ENCODE data around the gene ARHGEF26.

Gene ARHGEF26

DNA sequence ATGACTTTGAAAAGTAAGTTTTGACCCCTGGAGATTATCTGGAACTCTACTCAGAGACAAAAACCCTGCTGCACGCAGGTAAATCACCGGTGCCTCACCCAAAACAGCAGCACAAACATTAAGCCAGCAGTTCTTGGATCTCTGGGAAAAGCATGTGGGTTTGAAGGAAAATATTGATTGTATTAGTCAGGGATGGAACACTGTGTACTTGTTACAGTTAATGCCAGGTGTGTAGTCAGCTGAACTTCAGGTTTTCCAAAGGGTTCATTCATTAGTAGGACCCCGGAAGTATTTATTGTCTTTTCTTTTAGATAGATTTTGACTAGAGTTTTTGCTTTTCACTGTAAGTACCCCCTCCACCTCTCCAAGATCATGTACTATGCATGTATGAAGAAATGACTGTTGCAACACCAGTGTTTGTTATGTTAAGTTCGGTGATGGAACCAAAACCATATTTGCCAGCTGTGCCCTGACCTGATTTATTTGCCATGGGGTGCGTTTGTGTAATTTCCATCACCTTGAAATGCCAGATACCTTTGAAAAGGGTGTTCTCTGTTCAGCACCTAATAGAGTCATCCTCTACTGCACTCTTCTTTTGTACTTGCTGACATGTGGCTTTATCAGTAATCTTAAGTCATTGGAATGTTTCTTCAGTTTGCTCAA is 14.5 kb downstream of the ARHGEF26 start:
- TF ChIP-seq ZFP30 (CRISPR knock-in tag; IDR thresholded peaks at IDR 0.05) (no peak), SNAI2 (CRISPR knock-in tag; IDR thresholded peaks at IDR 0.05) (no peak), TCF4 (CRISPR knock-in tag; IDR thresholded peaks at IDR 0.05; ENCODE audit: borderline replicate concordance) (no peak), GLIS3 (CRISPR knock-in tag; IDR thresholded peaks at IDR 0.05) (no peak), POU6F1 (CRISPR knock-in tag; IDR thresholded peaks at IDR 0.05; ENCODE audit: borderline replicate concordance, low read depth) (no peak), ISL1 (CRISPR knock-in tag; IDR thresholded peaks at IDR 0.05) (no peak)
- TF ChIP-seq, protein P1, sequence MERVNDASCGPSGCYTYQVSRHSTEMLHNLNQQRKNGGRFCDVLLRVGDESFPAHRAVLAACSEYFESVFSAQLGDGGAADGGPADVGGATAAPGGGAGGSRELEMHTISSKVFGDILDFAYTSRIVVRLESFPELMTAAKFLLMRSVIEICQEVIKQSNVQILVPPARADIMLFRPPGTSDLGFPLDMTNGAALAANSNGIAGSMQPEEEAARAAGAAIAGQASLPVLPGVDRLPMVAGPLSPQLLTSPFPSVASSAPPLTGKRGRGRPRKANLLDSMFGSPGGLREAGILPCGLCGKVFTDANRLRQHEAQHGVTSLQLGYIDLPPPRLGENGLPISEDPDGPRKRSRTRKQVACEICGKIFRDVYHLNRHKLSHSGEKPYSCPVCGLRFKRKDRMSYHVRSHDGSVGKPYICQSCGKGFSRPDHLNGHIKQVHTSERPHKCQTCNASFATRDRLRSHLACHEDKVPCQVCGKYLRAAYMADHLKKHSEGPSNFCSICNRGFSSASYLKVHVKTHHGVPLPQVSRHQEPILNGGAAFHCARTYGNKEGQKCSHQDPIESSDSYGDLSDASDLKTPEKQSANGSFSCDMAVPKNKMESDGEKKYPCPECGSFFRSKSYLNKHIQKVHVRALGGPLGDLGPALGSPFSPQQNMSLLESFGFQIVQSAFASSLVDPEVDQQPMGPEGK (CRISPR knock-in tag; IDR thresholded peaks at IDR 0.05; ENCODE audit: borderline replicate concordance), result no peak
- TF ChIP-seq, protein P2, sequence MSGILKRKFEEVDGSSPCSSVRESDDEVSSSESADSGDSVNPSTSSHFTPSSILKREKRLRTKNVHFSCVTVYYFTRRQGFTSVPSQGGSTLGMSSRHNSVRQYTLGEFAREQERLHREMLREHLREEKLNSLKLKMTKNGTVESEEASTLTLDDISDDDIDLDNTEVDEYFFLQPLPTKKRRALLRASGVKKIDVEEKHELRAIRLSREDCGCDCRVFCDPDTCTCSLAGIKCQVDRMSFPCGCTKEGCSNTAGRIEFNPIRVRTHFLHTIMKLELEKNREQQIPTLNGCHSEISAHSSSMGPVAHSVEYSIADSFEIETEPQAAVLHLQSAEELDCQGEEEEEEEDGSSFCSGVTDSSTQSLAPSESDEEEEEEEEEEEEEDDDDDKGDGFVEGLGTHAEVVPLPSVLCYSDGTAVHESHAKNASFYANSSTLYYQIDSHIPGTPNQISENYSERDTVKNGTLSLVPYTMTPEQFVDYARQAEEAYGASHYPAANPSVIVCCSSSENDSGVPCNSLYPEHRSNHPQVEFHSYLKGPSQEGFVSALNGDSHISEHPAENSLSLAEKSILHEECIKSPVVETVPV (CRISPR knock-in tag; IDR thresholded peaks at IDR 0.05), result no peak
- TF ChIP-seq, protein P3, sequence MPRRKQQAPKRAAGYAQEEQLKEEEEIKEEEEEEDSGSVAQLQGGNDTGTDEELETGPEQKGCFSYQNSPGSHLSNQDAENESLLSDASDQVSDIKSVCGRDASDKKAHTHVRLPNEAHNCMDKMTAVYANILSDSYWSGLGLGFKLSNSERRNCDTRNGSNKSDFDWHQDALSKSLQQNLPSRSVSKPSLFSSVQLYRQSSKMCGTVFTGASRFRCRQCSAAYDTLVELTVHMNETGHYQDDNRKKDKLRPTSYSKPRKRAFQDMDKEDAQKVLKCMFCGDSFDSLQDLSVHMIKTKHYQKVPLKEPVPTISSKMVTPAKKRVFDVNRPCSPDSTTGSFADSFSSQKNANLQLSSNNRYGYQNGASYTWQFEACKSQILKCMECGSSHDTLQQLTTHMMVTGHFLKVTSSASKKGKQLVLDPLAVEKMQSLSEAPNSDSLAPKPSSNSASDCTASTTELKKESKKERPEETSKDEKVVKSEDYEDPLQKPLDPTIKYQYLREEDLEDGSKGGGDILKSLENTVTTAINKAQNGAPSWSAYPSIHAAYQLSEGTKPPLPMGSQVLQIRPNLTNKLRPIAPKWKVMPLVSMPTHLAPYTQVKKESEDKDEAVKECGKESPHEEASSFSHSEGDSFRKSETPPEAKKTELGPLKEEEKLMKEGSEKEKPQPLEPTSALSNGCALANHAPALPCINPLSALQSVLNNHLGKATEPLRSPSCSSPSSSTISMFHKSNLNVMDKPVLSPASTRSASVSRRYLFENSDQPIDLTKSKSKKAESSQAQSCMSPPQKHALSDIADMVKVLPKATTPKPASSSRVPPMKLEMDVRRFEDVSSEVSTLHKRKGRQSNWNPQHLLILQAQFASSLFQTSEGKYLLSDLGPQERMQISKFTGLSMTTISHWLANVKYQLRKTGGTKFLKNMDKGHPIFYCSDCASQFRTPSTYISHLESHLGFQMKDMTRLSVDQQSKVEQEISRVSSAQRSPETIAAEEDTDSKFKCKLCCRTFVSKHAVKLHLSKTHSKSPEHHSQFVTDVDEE (CRISPR knock-in tag; IDR thresholded peaks at IDR 0.05), result no peak
- no peak for ATAC-seq

DNA sequence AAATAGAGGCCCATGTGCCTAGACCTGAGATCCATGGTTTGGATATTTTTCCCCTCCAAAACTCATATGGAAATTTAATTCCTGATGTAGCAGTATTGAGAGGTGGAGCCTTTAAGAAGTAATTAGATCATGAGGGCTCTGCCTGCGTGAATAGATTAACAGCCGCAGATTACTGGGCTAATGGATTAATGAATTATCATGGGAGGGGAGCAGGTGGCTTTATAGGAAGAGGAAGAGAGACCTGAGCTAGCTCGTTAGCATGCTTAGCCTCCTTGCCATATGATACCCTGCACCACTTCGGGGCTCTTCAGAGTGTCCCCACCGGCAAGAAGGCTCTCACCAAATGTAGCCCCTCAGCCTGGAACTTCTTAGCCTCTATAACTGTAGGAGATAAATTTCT is 15.8 kb downstream of the ARHGEF26 start:
- ATAC-seq, result no peak
- TF ChIP-seq, protein P2 (CRISPR knock-in tag; IDR thresholded peaks at IDR 0.05), result no peak
- no peak for TF ChIP-seq POU6F1 (CRISPR knock-in tag; IDR thresholded peaks at IDR 0.05; ENCODE audit: borderline replicate concordance, low read depth)
- TF ChIP-seq GLIS3 (CRISPR knock-in tag; IDR thresholded peaks at IDR 0.05), result no peak
- no peak for TF ChIP-seq ZFP3 (CRISPR knock-in tag; IDR thresholded peaks at IDR 0.05)
- no peak for TF ChIP-seq ZC3H10 (CRISPR knock-in tag; IDR thresholded peaks at IDR 0.05)
- TF ChIP-seq ZNF8 (CRISPR knock-in tag; IDR thresholded peaks at IDR 0.05), result no peak
- TF ChIP-seq PPARA (CRISPR knock-in tag; IDR thresholded peaks at IDR 0.05; ENCODE audit: borderline replicate concordance), result no peak
- no peak for TF ChIP-seq ZNF70 (CRISPR knock-in tag; IDR thresholded peaks at IDR 0.05)
- TF ChIP-seq TOX (CRISPR knock-in tag; IDR thresholded peaks at IDR 0.05; ENCODE audit: borderline replicate concordance), result no peak
- no peak for TF ChIP-seq ARNTL (CRISPR knock-in tag; IDR thresholded peaks at IDR 0.05; ENCODE audit: borderline replicate concordance, low read depth)
- TF ChIP-seq OSR1 (CRISPR knock-in tag; IDR thresholded peaks at IDR 0.05), result no peak
- no peak for TF ChIP-seq ZFP30 (CRISPR knock-in tag; IDR thresholded peaks at IDR 0.05)
- TF ChIP-seq, protein P3 (CRISPR knock-in tag; IDR thresholded peaks at IDR 0.05), result no peak
- no peak for TF ChIP-seq ZNF565 (CRISPR knock-in tag; conservative IDR thresholded peaks at IDR 0.05; ENCODE audit: low read depth)
- no peak for TF ChIP-seq ESRRG (CRISPR knock-in tag; IDR thresholded peaks at IDR 0.05)
